COR-L47 (cell line): Measurements from ENCODE around the gene HIVEP3.

ENCODE experiments used
- DNase-seq: peaks from one replicate; lab custom pipeline; 2025; lab: John Stamatoyannopoulos, UW

The HIVEP3 gene

GRCh38 chr1:41613689-41614574 is 304.8 kb downstream of the HIVEP3 start:
- no peak for DNase-seq

- DNase-seq: no peak
Measured at GRCh38 chr1:41612953-41613352, 305.8 kb downstream of the HIVEP3 start.

GRCh38 chr1:41611932-41612450 is 306.7 kb downstream of the HIVEP3 start:
- no peak for DNase-seq

GRCh38 chr1:41611068-41611931 is 307.4 kb downstream of the HIVEP3 start:
- no peak for DNase-seq

GRCh38 chr1:41610361-41610760 is 308.4 kb downstream of the HIVEP3 start:
- DNase-seq: no peak

- DNase-seq: no peak
Measured at GRCh38 chr1:41609166-41609883, 309.4 kb downstream of the HIVEP3 start.

GRCh38 chr1:41608211-41608610 is 310.5 kb downstream of the HIVEP3 start:
- DNase-seq: no peak

- DNase-seq: no peak
Measured at GRCh38 chr1:41607808-41608207, 310.9 kb downstream of the HIVEP3 start.

- no peak for DNase-seq
Measured at GRCh38 chr1:41599912-41600311, 318.8 kb downstream of the HIVEP3 start.

GRCh38 chr1:41598325-41598724 is 320.4 kb downstream of the HIVEP3 start:
- DNase-seq: no peak

- no peak for DNase-seq
Measured at GRCh38 chr1:41592451-41593125, 326.1 kb downstream of the HIVEP3 start.

GRCh38 chr1:41591891-41592290 is 326.8 kb downstream of the HIVEP3 start:
- DNase-seq: no peak

- DNase-seq: no peak
Measured at GRCh38 chr1:41590331-41590730, 328.4 kb downstream of the HIVEP3 start.

GRCh38 chr1:41589395-41589794 is 329.3 kb downstream of the HIVEP3 start:
- no peak for DNase-seq

GRCh38 chr1:41588334-41588875 is 330.3 kb downstream of the HIVEP3 start:
- DNase-seq: no peak

GRCh38 chr1:41587791-41588190 is 330.9 kb downstream of the HIVEP3 start:
- no peak for DNase-seq

GRCh38 chr1:41586230-41586629 is 332.5 kb downstream of the HIVEP3 start:
- no peak for DNase-seq

- DNase-seq: no peak
Measured at GRCh38 chr1:41583658-41584547, 334.8 kb downstream of the HIVEP3 start.

GRCh38 chr1:41582851-41583657 is 335.7 kb downstream of the HIVEP3 start:
- DNase-seq: no peak
